Stimulated activated CD8-positive, alpha-beta memory T cell treated with anti-CD3 and anti-CD28 coated beads, Interleukin-15, amount 100 ng/mL, for 48 hours (primary cell): ENCODE results near the gene ARHGAP22.

Source experiments
- DNase-seq, 2 donors: peaks; one replicate each; pipeline ENCODE4 v3.0.0-alpha.2; 2020; ENCODE audit warnings: low read depth in 2 of 2

ARHGAP22 gene

DNA sequence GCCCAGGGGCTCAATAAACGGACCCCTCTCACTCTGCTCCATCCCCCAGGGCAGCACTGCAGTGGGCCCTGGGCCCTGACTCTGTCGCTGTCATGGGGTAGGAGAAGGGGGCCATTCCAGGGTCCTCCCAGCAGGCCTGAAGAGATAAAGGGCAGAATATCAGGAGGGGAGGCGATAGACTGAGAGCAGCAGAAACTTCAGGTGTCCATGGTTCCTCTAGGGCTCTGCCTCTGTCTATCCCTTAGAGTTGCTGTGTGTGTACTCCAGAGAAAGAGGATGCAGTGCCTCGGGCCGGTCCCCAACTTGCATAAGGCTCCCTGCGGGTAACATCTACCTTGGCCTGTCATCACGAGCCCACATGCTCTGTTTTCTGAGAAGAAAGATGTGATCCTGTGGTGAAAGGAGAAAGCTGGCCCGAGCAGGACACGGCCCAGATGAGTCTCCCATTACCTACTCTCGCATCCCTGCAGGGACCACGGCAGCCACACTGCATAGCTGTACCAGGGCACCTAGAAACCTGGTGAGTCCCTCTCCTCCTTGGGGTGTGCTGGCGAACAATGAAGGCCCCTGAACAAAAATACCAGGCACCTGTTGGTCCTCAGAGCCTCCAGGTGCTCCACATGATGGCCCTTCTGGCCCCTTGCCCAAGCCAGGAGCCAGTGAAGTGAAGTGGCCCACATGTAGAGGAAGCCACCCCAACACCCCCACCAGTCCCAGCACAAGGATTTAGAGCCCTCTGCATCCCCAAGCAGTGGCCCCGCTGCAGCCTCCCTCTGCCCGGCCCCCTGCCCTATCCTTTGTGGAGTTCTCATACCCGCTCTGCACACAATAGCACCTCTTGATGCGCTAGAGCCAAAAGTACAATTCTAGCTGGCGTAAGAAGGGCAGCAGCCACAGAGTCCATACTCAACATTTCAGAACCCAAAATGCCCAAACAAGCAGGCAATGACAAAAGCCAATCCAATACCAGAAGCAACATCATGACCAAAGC is 106.8 kb downstream of the ARHGAP22 start:
- no peak for DNase-seq

- DNase-seq, result no peak
These were observed 107.8 kb downstream of the ARHGAP22 start for GRCh38 chr10:48496831-48497779.

GRCh38 chr10:48496105-48496830 is 108.6 kb downstream of the ARHGAP22 start:
- DNase-seq, result no peak

GRCh38 chr10:48495282-48496045 is 109.4 kb downstream of the ARHGAP22 start:
- no peak for DNase-seq

DNA sequence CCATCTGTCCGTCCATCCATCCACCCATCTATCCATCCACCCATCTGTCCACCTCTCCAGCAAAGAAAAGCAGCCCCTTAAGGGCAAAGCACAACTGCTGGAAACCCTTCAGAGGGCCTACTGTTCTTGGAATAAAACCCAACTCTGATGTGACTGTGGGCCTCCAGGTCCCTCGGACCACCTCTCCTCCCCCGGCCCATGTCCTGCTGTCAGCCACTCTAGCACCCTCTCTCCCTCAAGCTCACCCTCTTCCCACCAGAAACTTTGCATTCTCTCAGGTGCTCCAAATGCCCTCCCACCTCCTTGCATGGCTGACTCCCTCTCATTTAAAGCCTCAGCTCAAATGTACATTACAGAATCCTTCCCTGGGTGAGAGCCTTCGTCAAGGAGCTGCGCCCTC is 110.3 kb downstream of the ARHGAP22 start:
- no peak for DNase-seq

DNA sequence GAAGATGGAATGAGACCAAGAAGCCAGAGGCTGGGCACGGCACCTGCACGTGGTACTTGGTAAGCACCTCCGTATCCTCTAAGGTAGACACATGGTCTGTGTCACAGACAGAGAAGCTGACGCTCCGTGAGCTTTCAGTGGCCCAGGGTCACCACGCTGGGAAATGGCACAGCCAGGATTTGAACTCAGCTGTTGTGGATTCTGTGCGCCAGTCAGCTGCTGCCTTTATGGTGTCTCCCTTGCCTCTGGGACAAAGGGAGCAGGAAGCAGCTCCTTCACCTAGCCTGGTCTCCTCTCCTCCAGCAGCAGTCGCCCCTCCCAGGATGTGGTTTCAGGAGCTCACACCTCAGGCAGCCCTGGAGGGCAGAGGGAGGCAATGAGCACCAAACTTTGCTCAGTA is 110.8 kb downstream of the ARHGAP22 start:
- DNase-seq, result no peak

DNA sequence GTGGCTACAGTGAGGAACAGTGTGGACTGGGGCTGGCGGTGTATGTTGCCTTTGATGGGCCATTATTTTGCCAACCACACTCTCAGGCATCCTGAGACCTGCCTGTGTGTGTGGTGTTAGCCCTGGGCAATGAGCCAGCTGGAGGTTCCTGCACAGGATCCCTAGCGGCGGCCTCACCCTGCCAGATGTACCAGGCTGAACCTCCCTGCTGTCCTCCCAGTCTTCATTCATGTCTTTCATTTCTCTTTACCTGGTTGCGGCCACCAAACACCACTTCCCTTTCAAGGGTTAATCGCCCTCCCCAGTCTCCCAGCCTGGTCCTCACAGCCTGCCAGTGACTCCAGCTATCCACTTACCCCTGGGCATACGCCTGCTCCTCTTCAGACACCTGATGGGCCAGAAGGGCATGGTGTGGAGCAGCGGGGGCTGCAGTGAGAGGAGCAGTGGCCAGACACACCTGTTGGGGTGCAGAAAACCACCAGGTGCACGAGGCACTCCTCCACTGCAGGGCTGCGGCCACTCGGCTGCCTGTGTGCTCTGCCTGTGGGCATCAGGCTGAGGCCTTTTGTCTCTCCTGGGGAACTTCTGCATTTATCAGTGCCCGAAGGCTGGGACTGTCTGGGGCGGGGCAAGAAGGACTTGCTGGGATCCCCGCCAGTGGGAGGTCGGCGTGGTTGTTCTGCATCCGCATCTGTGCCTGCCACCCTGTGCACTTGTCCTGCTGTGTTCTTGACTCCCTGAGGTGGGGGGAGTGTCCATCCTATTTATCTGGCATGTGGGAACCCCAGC is 111.6 kb downstream of the ARHGAP22 start:
- no peak for DNase-seq

DNA sequence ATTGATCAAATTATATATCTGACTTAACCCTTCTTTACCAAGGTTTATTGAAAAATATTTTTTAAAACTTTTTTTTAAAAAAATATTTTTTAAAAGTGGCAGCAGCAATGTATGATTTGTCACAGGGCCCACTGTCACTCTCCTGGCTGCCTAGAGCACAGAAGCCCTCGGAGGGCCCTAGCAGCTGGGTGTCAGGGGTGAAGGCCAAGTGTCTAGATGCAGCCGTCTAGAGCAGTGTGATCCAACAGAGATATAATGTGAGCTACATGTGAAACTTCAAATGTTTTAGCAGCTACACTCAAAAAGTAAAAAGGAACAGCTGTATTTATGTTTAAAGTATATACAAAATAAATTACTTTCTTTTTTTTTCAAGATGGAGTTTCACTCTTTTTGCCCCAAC is 112.7 kb downstream of the ARHGAP22 start:
- no peak for DNase-seq

- no peak for DNase-seq
These were observed 113.3 kb downstream of the ARHGAP22 start for GRCh38 chr10:48491392-48492139.

DNA sequence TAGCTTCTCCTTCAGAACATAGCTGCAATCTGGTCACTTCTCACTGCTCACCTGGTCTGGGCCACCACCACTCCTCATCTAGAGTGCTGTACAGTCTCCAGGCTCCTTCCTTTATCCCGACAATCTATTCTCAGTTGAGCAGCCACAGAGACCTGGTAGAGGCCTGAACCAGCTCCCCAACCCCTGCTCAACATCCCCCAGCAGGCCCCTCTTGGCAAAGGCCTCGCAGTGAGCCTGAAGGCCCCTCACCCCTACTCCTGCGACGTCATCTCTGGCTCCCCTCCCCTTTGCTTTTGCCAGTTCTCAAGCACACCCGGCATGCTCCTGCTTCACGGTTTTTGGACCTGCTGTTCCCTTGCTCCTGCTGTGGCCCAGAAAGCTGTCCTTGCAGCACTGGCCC is 113.9 kb downstream of the ARHGAP22 start:
- no peak for DNase-seq

DNA sequence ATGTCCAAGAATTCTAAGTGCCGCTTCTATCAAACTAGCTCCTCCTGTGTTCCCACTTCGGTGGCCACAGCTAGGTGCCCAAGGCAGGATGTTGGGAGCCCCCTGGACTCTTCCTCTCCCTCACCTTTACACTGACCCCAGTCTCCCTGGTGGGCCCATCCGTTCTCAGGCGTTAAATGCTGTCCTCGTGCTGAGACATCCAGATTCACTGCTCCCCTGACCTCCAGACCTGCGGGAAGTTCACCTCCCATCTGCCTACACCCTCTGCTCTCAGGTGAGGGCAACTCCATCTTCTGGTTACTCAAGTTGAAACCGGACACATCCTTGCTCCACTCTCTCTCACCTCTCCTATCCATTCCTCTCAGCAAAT is 114.3 kb downstream of the ARHGAP22 start:
- DNase-seq, result no peak

- DNase-seq, result no peak
These were observed 115.8 kb downstream of the ARHGAP22 start for GRCh38 chr10:48489099-48489498.

GRCh38 chr10:48487244-48487643 is 117.6 kb downstream of the ARHGAP22 start:
- DNase-seq, result no peak

DNA sequence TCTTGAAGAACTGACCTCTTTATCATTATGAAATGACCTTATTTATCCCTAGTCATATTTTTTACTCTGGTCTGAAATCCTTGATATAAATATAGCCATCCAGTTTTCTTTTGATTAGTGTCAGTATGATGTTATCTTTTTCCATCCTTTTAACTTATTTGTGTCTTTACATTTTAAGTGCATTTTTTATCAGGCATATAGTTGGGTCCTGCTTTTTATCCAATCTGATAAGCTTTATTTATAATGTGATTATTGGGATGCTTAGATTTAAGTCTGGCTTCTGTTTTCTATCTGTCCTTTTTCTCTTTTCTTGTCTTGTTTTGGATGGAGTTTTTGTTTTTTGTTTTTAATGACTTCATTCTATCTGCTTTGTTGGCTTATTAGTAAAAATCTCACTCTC is 119.2 kb downstream of the ARHGAP22 start:
- DNase-seq, result no peak

- DNase-seq, result no peak
These were observed 120.0 kb downstream of the ARHGAP22 start for GRCh38 chr10:48484911-48485310.

DNA sequence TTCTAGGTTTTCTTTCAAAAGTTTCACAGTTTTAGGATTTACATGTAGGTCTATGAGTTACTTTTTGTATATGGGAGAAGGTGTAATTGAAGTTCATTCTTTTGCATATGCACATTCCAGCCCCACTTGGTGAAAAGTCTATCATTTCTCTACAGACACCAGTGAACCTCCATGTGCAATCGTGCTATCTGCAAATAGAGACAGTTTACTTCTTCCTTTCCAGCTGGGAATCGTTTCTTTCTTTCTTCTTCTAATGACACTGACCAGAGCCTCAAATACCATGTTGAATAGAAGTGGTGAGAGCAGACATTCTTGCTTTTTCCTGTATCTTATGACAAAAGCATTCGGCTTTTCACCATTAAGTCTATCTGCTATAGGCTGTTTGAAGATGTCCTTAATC is 122.7 kb downstream of the ARHGAP22 start:
- DNase-seq, result no peak

DNA sequence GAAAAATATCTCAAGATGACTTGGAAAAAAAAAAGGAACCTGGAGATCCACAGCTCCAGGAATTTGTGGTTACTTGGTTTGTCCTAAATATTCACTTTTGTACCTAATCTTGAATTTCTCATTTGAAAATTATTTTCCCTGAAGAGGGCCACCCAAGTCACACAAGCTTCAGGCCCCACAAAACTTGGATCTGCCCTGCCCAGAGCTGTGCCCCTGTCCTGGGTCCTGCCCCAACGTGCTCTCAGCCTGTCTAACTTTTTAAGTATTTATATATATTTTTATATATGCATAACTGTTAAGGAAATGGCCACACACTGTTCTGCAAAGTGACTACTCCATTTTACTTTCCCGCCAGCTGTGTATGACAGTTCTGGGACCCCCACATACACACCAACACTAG is 123.5 kb downstream of the ARHGAP22 start:
- DNase-seq, result no peak

DNA sequence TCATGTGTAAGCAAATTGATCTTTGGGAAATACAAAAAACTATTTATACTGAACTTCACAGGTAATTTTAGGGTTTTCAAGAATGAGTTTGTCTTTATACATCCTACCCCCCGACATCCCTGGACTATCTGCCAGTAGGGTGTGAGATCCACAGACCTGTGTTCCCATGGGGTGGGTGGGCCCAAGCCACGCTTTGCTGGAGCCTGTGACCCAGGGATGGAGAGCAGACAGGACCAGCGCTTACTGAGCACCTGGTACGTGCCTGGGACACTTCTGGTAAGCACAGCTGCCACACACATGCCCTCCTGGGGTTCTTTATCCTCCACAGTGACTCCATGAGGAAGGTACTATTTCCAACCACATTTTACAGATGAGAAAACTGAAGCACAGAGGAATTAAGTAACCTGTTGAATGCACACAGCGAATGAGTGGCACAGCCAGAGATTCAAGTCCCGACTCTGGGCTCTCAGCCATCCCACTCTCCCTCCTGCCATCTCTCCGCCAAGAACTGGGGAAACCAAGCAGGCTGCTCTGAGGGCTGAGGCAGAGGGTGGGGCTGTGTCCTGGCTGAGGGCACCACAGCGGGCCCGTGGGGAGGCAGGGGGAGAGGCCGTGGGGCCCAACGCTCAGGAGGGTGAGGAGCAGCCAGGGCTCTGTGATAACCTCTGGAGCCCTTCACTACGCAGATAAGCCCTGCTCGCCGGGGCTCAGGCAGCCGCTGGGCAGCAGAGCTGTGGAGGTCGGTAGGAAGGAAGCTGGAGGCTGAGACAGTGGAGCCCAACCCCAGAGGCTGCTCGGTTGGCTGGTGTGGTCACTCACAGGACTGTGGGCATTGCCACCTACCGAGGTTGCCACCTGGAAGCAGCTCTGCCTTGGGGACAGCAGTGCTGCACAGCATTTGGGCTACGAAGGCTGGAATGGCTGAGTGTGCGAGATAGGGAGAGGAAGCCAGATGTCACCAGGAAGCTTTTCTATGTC is 124.2 kb downstream of the ARHGAP22 start:
- no peak for DNase-seq
